SH-SY5Y (cell line): ENCODE measurements around the gene RAB27B.

ENCODE experiments used
- GATA2 ChIP-seq: IDR thresholded peaks from 2 replicates; pipeline ENCODE4 v1.6.1; 2011; ENCODE audit warnings: mild to moderate bottlenecking, low read depth, low read length
- GATA3 ChIP-seq: IDR thresholded peaks from 2 replicates; pipeline ENCODE4 v1.6.1; 2011; ENCODE audit warnings: low read depth, mild to moderate bottlenecking, low read length, moderate library complexity

RAB27B gene, protein sequence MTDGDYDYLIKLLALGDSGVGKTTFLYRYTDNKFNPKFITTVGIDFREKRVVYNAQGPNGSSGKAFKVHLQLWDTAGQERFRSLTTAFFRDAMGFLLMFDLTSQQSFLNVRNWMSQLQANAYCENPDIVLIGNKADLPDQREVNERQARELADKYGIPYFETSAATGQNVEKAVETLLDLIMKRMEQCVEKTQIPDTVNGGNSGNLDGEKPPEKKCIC

DNA sequence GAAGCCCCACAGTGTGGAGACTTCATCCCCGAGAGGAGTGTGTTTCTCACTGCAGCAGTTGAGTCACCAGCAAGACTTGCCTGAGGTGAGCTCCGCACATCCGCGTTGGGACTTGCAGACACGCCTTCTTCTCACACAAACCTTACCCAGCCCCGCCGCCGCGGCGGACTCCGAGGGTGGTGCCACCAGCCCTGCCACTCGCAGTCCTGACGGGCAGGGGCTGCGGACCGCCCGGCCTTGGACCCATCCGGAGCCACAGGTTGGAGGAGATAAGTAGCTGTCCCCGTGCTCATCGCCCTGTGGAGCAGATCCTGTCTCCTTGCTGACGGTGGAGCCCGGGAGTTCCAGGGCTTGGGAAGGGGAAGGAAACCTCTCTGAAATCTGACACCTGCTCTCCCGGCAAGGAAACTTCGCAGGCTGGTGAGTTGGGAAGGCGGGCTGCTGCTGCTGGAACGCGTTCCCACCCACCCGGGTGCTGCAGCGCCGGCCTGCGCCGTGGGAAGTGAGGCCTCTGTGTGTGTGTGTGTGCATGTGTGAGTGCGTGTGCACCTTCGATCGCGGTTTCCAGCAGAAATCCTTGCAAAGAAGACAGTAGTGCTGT lies at the start of gene RAB27B:
TSS of gene RAB27B (plus strand) at position 197 of the 601 bp plus-strand sequence. CDS start 49,109 bp downstream, outside the sequence.
- TF ChIP-seq GATA3 (no peak), GATA2 (no peak)

DNA sequence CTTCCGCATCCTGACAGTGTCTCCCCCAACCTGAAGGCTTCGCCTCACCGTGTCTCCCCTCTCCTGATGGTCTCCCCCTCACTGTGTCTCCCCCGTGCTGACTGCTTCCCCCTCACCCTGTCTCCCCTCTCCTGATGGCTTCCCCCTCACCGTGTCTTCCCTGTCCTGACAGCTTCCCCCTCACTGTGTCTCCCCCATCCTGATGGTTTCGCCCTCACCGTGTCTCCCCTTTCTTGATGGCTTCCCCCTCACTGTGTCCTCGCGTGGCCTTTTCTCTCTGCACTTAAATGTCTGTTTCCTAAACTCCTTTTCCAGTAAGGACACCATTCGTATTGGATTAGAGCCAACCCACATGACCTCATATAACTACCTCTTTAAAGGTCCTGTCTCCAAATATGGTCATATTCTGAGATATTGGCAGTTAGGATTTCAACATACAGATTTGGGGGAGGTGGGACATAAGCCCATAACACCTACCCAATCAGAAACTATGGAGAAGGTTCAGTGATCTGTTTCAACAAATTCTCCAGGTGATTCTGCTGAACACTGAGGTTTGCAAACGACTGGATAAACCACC lies 47.9 kb upstream of the RAB27B start:
- TF ChIP-seq GATA3 (no peak), GATA2 (no peak)

DNA sequence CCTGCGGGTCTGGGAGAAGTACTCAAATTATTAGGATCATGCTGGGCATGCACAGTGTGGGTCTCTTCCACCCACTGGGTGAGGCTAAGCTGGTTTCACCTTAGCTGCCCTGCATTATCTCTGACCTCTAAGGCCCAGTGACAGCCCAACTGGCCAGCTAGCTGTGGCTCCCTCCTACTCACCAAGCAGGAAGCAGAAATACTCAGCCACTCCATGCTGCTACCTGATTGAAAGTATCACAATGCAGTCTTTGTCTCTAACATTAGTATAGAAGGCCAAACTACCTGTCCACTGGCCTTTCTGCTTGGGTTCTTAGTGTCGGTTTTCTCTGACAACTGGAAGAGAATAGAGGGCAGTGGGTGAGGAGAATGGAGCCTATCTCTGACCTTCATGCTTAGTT lies 47.3 kb upstream of the RAB27B start:
- TF ChIP-seq GATA3 (no peak), GATA2 (no peak)

DNA sequence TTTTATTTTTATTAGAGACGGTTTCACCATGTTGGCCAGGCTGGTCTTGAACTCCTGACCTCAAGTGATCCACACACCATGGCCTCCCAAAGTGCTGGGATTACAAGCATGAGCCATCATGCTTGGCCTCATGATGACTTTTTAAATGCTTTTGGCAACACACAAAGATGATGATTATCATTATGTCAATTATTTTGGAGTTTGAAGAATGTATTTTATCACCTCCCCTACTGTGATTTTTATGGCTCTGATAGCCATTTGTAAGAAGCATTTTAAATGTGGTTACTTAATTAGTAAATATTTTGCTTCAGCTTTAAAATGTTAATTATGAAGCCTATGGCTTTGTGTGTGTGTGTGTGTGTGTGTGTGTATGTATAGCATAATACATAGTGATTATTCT lies 45.1 kb upstream of the RAB27B start:
- no peak for TF ChIP-seq GATA2
- TF ChIP-seq GATA3: no peak

DNA sequence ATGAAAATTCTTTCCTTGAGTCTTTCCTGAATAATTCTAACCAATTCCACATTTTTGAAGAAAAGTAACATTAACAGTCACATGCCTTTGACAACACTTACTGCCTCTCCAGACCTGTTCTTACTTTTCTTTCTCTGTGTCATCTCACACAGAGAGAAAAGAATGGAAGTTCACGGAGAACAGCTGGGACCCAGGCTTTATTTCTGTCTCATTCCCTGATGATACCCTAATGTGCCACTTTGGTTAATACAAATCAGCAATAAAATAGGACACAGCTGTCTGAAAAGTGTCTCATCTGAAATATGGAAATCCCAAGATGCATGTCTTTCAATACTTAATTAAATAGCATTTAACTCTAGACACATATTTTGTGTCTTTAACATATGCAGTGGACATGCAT lies 42.1 kb upstream of the RAB27B start:
- no peak for TF ChIP-seq GATA2
- TF ChIP-seq GATA3: no peak

DNA sequence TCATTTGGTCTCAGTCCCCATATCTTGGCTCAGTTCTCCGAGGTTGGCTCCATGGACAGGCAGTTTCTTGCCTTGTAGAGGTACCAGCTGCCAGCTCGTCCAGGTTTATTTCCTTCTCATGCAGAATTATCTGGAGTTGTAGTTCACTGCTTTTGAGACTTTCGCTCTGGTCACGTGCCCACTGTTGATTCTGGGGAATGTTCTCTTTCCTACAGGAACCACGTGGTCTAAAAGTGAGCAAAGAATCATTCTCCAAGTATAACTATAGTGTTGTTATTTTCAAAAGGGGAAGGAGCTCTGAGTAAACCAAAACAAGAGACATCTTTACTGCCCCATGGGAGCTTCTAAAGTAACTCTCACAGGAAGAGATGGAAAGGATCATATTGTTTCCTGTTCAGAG lies 41.2 kb upstream of the RAB27B start:
- TF ChIP-seq GATA2 (no peak), GATA3 (no peak)

DNA sequence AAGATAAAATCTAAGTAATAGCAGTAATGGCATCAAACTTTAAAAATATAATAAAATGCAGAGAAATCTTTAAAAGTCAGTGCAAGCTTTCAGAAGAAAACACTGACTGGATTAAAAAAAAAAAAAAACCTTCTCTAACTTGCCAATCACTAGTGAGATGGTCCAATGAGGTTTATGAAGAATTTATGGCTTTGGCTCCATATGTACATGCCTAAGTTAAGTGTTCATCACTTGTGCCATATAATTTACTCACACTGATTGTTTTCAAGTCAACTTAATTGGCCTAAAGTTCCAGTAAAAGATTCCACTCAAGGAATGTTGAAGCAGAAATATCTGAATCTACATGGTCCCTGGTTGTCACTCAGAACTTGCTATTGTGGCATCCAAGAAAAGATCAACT lies 40.7 kb upstream of the RAB27B start:
- TF ChIP-seq GATA3: no peak
- TF ChIP-seq GATA2: no peak

DNA sequence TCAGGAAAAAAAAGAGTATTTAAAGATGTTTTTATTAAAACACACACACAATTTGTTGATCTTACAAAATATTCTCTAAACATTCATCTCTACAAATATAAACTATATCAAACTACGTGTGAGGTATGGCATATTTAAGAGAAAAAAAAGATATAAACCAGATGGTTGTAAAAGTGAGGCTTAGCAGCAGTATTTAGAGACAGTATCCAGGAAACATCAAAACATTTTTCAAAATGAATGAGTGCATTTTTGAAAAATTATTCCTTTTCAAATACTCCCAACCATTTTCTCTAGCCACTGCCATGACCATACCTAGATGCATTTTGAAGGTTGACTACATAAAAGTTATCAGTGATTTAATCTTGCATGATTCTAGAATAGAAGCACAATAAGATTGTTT lies 38.2 kb upstream of the RAB27B start:
- TF ChIP-seq GATA3: no peak
- TF ChIP-seq GATA2: no peak

DNA sequence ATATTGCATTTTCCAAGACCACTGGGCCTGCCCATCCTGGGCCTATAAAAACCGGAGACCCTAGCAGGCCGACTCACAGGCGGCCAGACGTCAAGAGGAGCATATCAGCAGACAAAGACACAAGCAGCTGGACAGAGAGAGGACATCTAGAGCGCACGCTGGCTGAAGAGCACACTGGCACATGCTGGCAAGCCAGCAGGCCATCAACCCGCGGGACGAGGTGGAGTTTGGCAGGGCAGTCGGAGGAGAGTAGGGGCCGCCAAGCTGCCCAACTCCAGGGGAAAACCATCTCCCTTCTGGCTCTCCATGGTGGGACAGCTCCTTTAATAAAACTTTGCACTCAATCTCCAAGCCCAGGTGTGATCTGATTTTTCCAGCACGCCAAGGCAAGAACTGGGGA lies 36.6 kb upstream of the RAB27B start:
- TF ChIP-seq GATA3 (no peak), GATA2 (no peak)

DNA sequence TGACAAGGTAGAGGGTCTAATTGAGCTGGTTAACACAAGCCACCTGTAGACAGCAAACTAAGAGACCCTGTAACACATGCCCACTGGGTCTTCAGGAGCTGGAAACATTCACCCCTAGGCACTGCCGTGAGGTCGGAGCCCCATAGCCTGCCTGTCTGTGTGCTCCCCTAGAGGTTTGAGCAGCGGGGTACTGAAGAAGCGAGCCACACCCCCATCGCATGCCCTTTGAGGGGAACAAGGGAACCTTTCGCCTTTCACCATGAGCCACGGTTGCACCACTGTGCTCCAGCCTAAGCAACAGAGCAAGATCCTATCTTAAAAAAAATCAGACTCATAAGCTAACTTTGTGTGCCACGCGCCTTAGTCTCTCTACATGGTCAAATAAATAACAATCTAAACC lies 36.2 kb upstream of the RAB27B start:
- TF ChIP-seq GATA2 (no peak), GATA3 (no peak)

DNA sequence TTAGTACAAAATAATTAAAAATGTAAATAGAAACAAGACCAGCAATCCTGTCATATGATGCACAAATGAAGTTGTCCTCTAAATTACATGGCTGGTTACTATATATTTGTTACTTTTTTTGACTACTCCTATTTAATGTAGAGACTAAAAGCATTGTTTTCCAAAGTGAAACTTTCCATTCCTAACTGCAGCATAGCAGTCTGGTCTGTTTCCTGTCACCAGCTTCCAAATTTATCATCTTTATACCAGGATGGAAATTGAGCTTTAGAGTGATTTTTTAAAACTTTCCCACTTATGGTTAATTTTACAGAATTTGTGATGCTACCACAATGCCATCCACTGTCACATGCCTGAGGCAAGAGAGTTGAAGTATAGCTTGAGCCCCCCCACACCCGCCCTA lies 33.5 kb upstream of the RAB27B start:
- TF ChIP-seq GATA2: no peak
- no peak for TF ChIP-seq GATA3

DNA sequence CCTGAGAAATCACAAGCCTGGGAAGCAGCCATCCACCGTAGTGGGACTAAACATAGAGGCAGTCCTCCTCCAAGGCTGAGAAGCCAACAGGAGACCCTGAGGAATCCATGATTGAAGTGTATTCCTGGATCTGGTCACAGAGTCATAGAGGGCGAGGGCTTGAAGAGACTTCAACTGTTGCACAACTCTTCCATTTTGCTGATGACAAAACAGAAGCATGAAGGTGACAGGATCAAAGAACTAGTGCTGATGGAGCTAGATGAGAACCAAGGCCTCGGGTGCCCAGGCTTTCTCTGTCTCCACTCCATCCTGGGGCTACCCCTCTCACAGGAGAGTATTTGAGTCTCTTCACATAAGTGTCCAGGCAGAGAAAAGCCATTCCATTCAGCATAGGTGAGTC lies 30.1 kb upstream of the RAB27B start:
- TF ChIP-seq GATA2 (no peak), GATA3 (no peak)

DNA sequence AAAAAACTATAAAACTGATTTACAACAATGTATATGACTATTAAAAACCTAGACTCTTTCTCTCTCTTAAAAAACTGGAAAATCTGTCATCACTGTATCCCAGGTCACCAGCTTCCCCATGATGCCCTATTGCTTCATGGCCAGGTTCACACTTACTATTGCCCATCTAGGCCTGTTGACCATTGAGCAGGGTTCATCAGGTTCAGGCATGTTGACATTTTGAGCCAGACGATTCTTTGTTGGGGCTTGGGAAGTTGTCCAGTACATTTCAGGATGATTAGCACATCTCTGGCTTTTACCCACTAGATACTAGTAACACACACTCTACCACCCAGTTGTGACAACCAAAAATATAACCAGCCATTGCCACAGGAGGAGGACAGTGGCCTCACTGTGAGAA lies 26.9 kb upstream of the RAB27B start:
- TF ChIP-seq GATA2: no peak
- no peak for TF ChIP-seq GATA3

DNA sequence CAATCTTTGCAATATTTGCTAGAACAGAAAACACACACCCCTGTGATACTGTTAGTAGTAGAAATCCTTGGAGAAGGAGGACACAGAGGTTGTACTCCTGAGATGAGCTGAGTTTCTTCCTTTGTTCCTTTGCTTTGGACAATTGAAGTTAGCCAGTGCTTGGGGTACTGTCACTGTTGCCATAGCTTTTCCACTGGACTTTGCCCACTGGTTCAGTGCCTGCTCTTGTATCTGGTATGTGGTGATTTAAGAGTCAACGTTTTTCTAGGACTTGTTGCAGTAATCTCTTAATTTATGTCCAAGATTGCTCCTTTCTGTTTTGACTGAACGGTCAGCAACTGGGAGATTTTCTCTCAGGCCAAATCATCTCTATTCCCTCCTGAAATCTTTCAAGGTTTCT lies 26.1 kb upstream of the RAB27B start:
- TF ChIP-seq GATA3: no peak
- TF ChIP-seq GATA2: no peak

DNA sequence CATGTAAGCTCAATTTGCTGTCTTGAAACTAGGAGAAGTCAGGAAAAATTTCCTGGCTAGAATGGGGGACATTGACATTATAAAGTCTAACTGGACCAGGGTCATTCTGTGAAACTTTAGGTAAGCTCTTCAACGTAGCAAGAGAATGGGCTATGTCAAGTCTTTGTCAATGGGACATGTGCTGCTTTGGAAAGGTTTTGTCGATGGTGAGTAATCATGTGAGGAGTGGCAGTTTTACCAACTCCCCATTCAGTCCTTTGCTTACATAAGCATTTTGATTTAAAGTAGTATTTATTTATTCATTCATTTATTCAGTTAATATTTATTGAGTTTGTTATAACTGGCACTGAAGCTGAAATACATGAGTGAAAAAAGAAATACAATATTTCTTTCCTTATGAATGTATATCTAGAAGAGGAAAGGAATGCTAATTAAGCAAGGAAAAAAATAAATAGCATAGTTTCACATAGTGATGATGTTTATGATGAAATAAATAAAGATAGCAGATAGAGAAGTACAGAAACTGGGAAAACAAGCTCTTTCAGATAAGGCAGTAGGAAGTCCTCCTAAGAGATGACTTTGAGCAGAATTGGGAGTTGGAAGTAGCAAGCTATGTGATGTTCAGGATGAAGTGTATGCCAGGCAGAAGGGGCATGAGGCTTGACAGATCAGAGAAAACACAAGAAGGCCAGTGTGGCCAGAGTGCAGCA lies 25.4 kb upstream of the RAB27B start:
- TF ChIP-seq GATA3: no peak
- TF ChIP-seq GATA2: no peak
